ENCODE data around the gene TPBGL. TPM values are rescaled to one million over a fixed set of nuclear protein-coding genes. Genes with fewer than 3 reads are reported as not detected.

TPBGL gene
- total RNA-seq, 2 donors from 2014 or later = 0.26 TPM; not detected in 1

- DNase-seq (no peak), ATAC-seq (no peak)
- 91% methylated on average over 7 of the region's 7 CpGs for WGBS, 2 donors
- Histone ChIP-seq H3K27ac (no peak overlapping the region), H3K27me3 (no peaks in the 10 kb centered on the region), H3K9me3 (no peaks in the 10 kb centered on the region), H3K4me3 (no peak overlapping the region), H3K36me3 (replicated peaks in 1 of 2; ENCODE audit: insufficient read depth in 1 of 2, low read depth in 2 of 2) (peaks cover 0 to 3% of the 10 kb centered on the region in 2 donors), H3K4me1 (peaks cover 6% of the 10 kb centered on the region)
- TF ChIP-seq CTCF (IDR thresholded peaks at IDR 0.05) (no peak), POLR2A (IDR thresholded peaks at IDR 0.05) (no peak)
- intact Hi-C loops (cut with DNase I) = no loop called here
These were observed 42.1 kb upstream of the TPBGL start for GRCh38 chr11:75198278-75198973.

GRCh38 chr11:75199412-75199955 is 41.1 kb upstream of the TPBGL start:
- no peaks in the 10 kb centered on the region for H3K9me3 ChIP-seq
- H3K4me3 ChIP-seq = no peak overlapping the region
- H3K4me1 ChIP-seq = peaks cover 6% of the 10 kb centered on the region
- WGBS, 2 donors = 90 to 92% methylated on average over 5 of the region's 5 CpGs
- peaks cover 0 to 3% of the 10 kb centered on the region in 2 donors for H3K36me3 ChIP-seq (replicated peaks in 1 of 2; ENCODE audit: insufficient read depth in 1 of 2, low read depth in 2 of 2)
- ATAC-seq = no peak
- DNase-seq = no peak
- intact Hi-C loops (cut with DNase I) = no loop called here
- no peaks in the 10 kb centered on the region for H3K27me3 ChIP-seq
- TF ChIP-seq CTCF (IDR thresholded peaks at IDR 0.05) = no peak
- no peak for TF ChIP-seq POLR2A (IDR thresholded peaks at IDR 0.05)
- H3K27ac ChIP-seq = no peak overlapping the region

GRCh38 chr11:75200051-75200450 is 40.5 kb upstream of the TPBGL start:
- TF ChIP-seq CTCF (IDR thresholded peaks at IDR 0.05) = no peak
- TF ChIP-seq POLR2A (IDR thresholded peaks at IDR 0.05) = no peak
- WGBS, 2 donors = 74 to 79% methylated on average over 7 to 10 of the region's 10 CpGs
- peaks cover 7% of the 10 kb centered on the region for H3K4me1 ChIP-seq
- H3K9me3 ChIP-seq = no peaks in the 10 kb centered on the region
- H3K4me3 ChIP-seq = no peak overlapping the region
- no peak for ATAC-seq
- intact Hi-C loops (cut with DNase I) = loop anchor here (5.0 kb wide), 1 partner anchor 38 kb away; no protein-coding TSS in a partner anchor
- peaks cover 0 to 3% of the 10 kb centered on the region in 2 donors for H3K36me3 ChIP-seq (replicated peaks in 1 of 2; ENCODE audit: insufficient read depth in 1 of 2, low read depth in 2 of 2)
- H3K27ac ChIP-seq = no peak overlapping the region
- H3K27me3 ChIP-seq = no peaks in the 10 kb centered on the region
- DNase-seq = no peak

GRCh38 chr11:75200531-75200930 is 40.0 kb upstream of the TPBGL start:
- Histone ChIP-seq H3K4me1 (peaks cover 4% of the 10 kb centered on the region), H3K4me3 (no peak overlapping the region), H3K9me3 (no peaks in the 10 kb centered on the region), H3K36me3 (replicated peaks in 1 of 2; ENCODE audit: insufficient read depth in 1 of 2, low read depth in 2 of 2) (peaks cover 0 to 3% of the 10 kb centered on the region in 2 donors), H3K27ac (no peak overlapping the region), H3K27me3 (no peaks in the 10 kb centered on the region)
- no peak for DNase-seq
- intact Hi-C loops (cut with DNase I) = loop anchor here (5.0 kb wide), 1 partner anchor 38 kb away; no protein-coding TSS in a partner anchor
- no peak for TF ChIP-seq CTCF (IDR thresholded peaks at IDR 0.05)
- no peak for TF ChIP-seq POLR2A (IDR thresholded peaks at IDR 0.05)
- 92 to 96% methylated on average over 2 of the region's 2 CpGs for WGBS, 2 donors
- no peak for ATAC-seq
